ENCODE results near the gene ARSI. TPM values are rescaled to one million over a fixed set of nuclear protein-coding genes. Genes with fewer than 3 reads are reported as not detected.

ARSI gene
- total and polyA plus RNA-seq, 2 donors (not counting 1 experiment from before 2014, with no cell fraction given), result 5.9 to 12.5 TPM

- no peaks in the 10 kb centered on the region for H3K27me3 ChIP-seq (ENCODE audit: control insufficient read depth, insufficient read depth, low read length)
- H3K27ac ChIP-seq (ENCODE audit: insufficient read depth, low read length), result no peak overlapping the region
- peaks cover 29% of the 10 kb centered on the region for H3K4me1 ChIP-seq (ENCODE audit: control insufficient read depth, extremely low read depth, insufficient read depth, low read length)
- H3K4me2 ChIP-seq (ENCODE audit: extremely low read depth, insufficient read depth, low read length), result no peak overlapping the region
- TF ChIP-seq CTCF (conservative IDR thresholded peaks at IDR 0.05 in 1 of 2, IDR thresholded peaks at IDR 0.05 in 1 of 2; ENCODE audit: low read depth in 1 of 2, low read length in 2 of 2), result no peak
- TF ChIP-seq EZH2 (IDR thresholded peaks at IDR 0.05; ENCODE audit: low read length, missing control alignments), result no peak
- no peaks in the 10 kb centered on the region for H4K20me1 ChIP-seq (ENCODE audit: control insufficient read depth, extremely low read depth, insufficient read depth, low read length)
- H2AFZ ChIP-seq (ENCODE audit: low read length), result no peak overlapping the region
- H3K9ac ChIP-seq (ENCODE audit: insufficient read depth, low read length), result no peak overlapping the region
- H3K79me2 ChIP-seq (ENCODE audit: control insufficient read depth, insufficient read depth, low read length), result no peaks in the 10 kb centered on the region
- H3K36me3 ChIP-seq (ENCODE audit: control insufficient read depth, insufficient read depth, low read length), result no peaks in the 10 kb centered on the region
- H3K9me3 ChIP-seq (ENCODE audit: control insufficient read depth, insufficient read depth, low read depth, low read length), result no peaks in the 10 kb centered on the region
- DNase-seq (ENCODE audit: low read depth in 2 of 2), result no peak
- H3K4me3 ChIP-seq (replicated peaks in 1 of 4; ENCODE audit: control extremely low read depth in 1 of 4, insufficient read depth in 1 of 4, low read depth in 3 of 4, low read length in 4 of 4), result no peak overlapping the region
Measured at GRCh38 chr5:150266871-150267291, 35.8 kb downstream of the ARSI start.

- H3K9me3 ChIP-seq (ENCODE audit: control insufficient read depth, insufficient read depth, low read depth, low read length), result no peaks in the 10 kb centered on the region
Measured at GRCh38 chr5:150265870-150266383, 36.8 kb downstream of the ARSI start.

More at GRCh38 chr5:150265870-150266383, 36.8 kb downstream of the ARSI start:
- Histone ChIP-seq H3K4me1 (ENCODE audit: control insufficient read depth, extremely low read depth, insufficient read depth, low read length) (peaks cover 39% of the 10 kb centered on the region), H2AFZ (ENCODE audit: low read length) (no peak overlapping the region), H3K27me3 (ENCODE audit: control insufficient read depth, insufficient read depth, low read length) (no peaks in the 10 kb centered on the region), H3K36me3 (ENCODE audit: control insufficient read depth, insufficient read depth, low read length) (no peaks in the 10 kb centered on the region), H3K4me3 (replicated peaks in 1 of 4; ENCODE audit: control extremely low read depth in 1 of 4, insufficient read depth in 1 of 4, low read depth in 3 of 4, low read length in 4 of 4) (no peak overlapping the region), H4K20me1 (ENCODE audit: control insufficient read depth, extremely low read depth, insufficient read depth, low read length) (no peaks in the 10 kb centered on the region), H3K9ac (ENCODE audit: insufficient read depth, low read length) (no peak overlapping the region), H3K27ac (ENCODE audit: insufficient read depth, low read length) (no peak overlapping the region), H3K4me2 (ENCODE audit: extremely low read depth, insufficient read depth, low read length) (no peak overlapping the region), H3K79me2 (ENCODE audit: control insufficient read depth, insufficient read depth, low read length) (no peaks in the 10 kb centered on the region)
- TF ChIP-seq EZH2 (IDR thresholded peaks at IDR 0.05; ENCODE audit: low read length, missing control alignments) (no peak), CTCF (conservative IDR thresholded peaks at IDR 0.05 in 1 of 2, IDR thresholded peaks at IDR 0.05 in 1 of 2; ENCODE audit: low read depth in 1 of 2, low read length in 2 of 2) (no peak)
- no peak for DNase-seq (ENCODE audit: low read depth in 2 of 2)
